GM12801 (cell line): ENCODE results near the gene ZNF426.

Experiments
- TF ChIP-seq, protein P1 (sequence below): IDR thresholded peaks from one replicate; pipeline ENCODE4 v1.5.1; 2011; ENCODE audit warnings: control low read depth; ENCODE audit not compliant: insufficient read length; ENCODE audit errors: extremely low read depth

The ZNF426 gene

DNA sequence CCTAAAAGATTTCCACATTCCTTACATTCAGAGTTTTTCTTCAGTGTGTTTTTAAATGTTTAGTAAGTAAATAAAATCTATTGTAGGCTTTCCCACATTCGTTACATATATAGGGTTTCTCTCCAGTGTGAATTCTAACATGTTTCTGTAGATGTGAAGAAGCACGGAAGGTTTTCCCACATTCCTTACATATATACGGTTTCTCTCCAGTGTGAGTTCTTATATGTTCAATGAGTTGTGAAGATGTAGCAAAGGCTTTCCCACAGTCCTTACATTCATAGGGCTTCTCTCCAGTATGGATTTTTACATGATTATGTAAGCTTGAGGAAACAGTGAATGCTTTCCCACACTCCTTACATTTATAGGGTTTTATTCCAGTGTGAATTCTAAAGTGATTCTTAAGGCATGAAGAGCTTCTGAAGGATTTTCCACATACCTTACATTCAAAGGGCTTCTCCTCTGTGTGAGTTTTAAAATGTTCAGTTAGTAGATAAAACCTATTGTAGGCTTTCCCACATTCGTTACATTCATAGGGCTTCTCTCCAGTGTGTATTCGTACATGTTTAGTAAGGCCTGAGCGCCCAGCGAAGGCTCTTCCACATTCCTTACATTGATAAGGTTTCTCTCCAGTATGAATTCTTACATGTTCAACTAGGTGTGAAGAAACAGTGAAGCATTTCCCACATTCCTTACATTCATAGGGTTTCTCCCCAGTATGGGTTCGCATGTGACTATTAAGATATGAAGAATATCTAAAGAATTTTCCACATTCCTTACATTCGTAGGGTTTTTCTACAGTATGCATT is 27.7 kb upstream of the ZNF426 start:
- TF ChIP-seq, protein P1, sequence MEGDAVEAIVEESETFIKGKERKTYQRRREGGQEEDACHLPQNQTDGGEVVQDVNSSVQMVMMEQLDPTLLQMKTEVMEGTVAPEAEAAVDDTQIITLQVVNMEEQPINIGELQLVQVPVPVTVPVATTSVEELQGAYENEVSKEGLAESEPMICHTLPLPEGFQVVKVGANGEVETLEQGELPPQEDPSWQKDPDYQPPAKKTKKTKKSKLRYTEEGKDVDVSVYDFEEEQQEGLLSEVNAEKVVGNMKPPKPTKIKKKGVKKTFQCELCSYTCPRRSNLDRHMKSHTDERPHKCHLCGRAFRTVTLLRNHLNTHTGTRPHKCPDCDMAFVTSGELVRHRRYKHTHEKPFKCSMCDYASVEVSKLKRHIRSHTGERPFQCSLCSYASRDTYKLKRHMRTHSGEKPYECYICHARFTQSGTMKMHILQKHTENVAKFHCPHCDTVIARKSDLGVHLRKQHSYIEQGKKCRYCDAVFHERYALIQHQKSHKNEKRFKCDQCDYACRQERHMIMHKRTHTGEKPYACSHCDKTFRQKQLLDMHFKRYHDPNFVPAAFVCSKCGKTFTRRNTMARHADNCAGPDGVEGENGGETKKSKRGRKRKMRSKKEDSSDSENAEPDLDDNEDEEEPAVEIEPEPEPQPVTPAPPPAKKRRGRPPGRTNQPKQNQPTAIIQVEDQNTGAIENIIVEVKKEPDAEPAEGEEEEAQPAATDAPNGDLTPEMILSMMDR = no peak

DNA sequence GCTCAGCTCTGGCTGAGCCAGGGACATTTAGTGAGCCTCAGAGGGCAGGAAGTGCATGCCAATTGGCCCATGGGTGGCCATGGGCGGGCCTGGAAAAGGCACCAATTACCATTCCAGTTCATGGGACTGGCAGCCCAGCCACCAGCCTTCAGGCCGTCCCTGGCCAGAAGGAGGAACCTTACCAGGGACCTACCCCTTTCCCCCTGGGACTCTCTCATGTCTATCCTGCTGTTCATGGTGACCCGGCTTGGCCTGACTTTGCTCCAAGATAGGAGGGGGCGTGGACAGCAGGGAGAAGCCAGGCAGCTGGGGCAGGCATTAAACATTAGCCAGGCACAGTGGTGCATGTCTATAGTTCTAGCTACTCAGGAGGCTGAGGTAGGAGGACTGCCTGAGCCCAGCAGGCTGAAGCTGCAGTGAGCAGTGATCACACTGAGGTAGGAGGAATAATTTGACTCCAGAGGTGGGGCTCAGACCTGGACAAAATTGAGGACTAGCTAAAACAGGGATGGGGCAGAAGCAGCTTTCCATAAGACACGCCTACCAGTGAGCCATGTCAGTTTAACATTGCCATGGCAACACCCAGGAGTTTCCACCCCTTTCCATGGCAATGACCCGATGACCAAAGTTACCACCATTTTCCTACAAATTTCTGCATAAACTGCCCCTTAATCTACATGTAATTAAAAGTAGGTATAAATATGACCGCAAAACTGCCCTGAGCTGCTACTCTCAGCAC is 14.3 kb upstream of the ZNF426 start:
- TF ChIP-seq, protein P1 = no peak

DNA sequence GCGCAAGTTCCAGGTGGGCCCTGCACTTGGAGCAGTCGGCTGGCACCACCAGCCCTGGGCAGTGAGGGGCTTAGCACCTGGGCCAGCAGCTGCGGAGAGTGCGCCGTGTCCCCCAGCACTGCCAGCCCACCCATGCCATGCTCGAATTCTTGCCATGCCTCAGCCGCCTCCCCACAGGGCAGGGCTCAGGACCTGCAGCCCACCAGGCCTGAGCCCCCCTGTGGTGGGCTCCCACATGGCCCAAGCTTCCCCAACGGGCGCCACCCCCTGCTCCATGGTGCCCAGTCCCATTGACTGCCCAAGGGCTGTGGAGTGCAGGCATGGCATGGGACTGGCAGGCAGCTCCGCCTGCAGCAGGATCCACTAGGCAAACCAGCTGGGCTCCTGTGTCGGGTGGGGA is 9.4 kb upstream of the ZNF426 start:
- TF ChIP-seq, protein P1 = no peak

DNA sequence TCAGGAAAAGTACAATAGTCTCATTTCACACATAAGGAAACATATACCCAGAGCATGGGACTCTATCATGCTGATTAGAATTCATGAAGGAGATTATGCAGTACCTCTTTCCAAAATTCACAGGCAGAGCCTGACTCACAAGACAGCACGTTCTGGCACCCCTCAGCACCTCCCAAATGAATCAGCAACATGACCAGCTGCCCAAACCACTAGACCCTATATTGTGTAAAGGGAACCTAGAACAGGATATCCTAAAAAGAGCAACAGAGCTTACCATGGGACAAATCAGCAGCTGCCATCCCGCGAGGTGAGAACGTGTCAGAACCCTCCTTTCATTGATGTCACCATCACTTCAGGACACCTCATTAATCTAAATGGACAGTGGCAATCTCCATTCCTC is 2.5 kb downstream of the ZNF426 start:
- TF ChIP-seq, protein P1 = no peak

DNA sequence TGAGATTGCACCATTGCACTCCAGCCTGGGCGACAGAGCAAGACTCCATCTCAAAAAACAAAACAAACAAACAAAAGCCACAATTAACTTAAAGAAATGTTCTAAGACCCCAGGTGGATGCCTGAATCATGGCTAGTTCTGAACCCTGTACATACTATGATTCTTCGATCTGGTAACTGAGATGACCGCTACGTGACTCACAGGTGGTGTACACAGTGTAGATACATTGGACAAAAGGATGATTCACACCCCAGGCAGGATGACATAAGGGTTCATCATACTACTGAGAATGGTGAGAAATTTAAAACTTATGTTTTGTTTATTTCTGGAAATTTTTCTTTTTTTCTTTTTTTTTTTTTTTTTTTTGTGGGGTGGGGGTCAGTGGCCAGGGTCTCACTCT is 6.5 kb downstream of the ZNF426 start:
- TF ChIP-seq, protein P1 = no peak

DNA sequence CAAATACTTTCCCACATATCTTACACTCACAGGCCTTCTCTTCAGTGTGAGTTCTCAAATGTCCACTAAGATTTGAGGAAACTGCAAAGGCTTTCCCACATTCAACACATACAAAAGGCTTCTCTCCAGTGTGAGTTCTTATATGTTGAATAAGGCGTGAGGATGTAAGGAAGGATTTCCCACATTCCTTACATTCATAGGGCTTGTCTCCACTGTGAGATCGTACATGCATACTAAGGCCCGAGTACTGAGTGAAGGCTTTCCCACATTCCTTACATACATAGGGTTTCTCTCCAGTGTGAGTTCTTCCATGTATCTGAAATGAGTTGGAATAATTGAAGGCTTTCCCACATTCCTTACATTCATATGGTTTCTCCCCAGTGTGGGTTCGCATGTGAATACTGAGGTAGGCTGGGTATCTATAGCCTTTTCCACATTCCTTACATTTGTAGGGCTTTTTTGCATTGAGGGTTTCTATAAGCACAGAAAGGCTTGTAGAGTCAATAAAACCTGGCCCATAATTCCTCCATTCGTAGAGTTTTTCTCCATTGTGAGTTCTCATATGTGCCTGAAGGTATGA is 9.6 kb downstream of the ZNF426 start:
- TF ChIP-seq, protein P1 = no peak

DNA sequence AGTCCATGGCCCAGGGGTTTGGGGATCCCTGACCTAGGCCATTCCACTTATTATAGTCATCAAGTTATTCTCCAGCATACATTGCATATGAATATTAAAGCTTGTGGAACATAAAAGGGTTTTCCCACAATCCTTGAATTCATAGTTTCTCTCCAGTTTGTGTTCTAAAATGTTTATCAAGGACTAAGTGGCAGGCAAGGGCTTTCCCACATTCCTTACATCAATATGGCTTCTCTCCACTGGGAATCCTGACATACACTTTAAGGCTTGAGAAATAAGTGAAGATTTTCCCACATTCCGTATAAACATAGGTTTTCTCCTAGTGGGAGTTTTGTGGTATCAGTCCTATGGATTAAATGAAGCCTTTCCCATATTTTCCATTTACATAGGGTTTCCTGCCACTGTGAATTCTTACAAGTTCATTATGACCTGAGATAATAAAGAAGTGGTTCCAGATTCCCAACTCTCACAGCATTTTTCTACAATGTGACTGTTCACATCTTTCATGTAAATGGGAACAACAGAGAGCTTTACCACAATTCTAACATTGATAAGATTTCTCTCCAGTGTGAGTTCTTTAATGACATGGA is 14.5 kb downstream of the ZNF426 start:
- TF ChIP-seq, protein P1 = no peak
